ENCODE data around the gene SPAG16. TPM values are rescaled to one million over a fixed set of nuclear protein-coding genes. Genes with fewer than 3 reads are reported as not detected.
"Not testable (repeated sequence)": the region's sequence is repeated elsewhere in the genome, so short reads cannot be mapped to it uniquely, and the experiment has no call there.

SPAG16 gene
- polyA plus RNA-seq, 1 donor, result 53.7 TPM

- Histone ChIP-seq H3K9me3 (ENCODE audit: control insufficient read depth, low read depth, low read length) (peaks cover 3% of the 10 kb centered on the region), H3K27ac (ENCODE audit: low read length) (no peak overlapping the region), H3K27me3 (ENCODE audit: control insufficient read depth, insufficient read depth, low read length) (no peaks in the 10 kb centered on the region), H3K36me3 (ENCODE audit: control insufficient read depth, insufficient read depth, low read length) (no peaks in the 10 kb centered on the region), H3K4me1 (ENCODE audit: control insufficient read depth, insufficient read depth, low read length) (peaks cover 4% of the 10 kb centered on the region), H3K4me3 (ENCODE audit: low read length) (no peak overlapping the region)
- no peak for DNase-seq
- no CpG with 5 or more reads among the region's 2 CpGs for WGBS (ENCODE audit: insufficient coverage, low lambda C conversion rate)
Measured at GRCh38 chr2:213682276-213682675, 398.0 kb downstream of the SPAG16 start.

- H3K9me3 ChIP-seq (ENCODE audit: control insufficient read depth, low read depth, low read length), result no peaks in the 10 kb centered on the region
Measured at GRCh38 chr2:213688133-213688532, 403.9 kb downstream of the SPAG16 start.

GRCh38 chr2:213688825-213689224 is 404.6 kb downstream of the SPAG16 start:
- H3K27ac ChIP-seq (ENCODE audit: low read length); H3K36me3 ChIP-seq (ENCODE audit: control insufficient read depth, insufficient read depth, low read length); H3K27me3 ChIP-seq (ENCODE audit: control insufficient read depth, insufficient read depth, low read length); H3K4me1 ChIP-seq (ENCODE audit: control insufficient read depth, insufficient read depth, low read length); H3K4me3 ChIP-seq (ENCODE audit: low read length); DNase-seq; H3K9me3 ChIP-seq (ENCODE audit: control insufficient read depth, low read depth, low read length): not testable (repeated sequence)
- WGBS (ENCODE audit: insufficient coverage, low lambda C conversion rate), result no CpG with 5 or more reads among the region's 3 CpGs

More at GRCh38 chr2:213688133-213688532, 403.9 kb downstream of the SPAG16 start:
- H3K27me3 ChIP-seq (ENCODE audit: control insufficient read depth, insufficient read depth, low read length), result no peaks in the 10 kb centered on the region
- H3K36me3 ChIP-seq (ENCODE audit: control insufficient read depth, insufficient read depth, low read length), result no peaks in the 10 kb centered on the region
- no peak overlapping the region for H3K27ac ChIP-seq (ENCODE audit: low read length)
- H3K4me1 ChIP-seq (ENCODE audit: control insufficient read depth, insufficient read depth, low read length), result peaks cover 4% of the 10 kb centered on the region
- no peak for DNase-seq
- H3K4me3 ChIP-seq (ENCODE audit: low read length), result no peak overlapping the region

GRCh38 chr2:213689585-213689984 is 405.3 kb downstream of the SPAG16 start:
- Histone ChIP-seq H3K4me1 (ENCODE audit: control insufficient read depth, insufficient read depth, low read length) (peaks cover 4% of the 10 kb centered on the region), H3K36me3 (ENCODE audit: control insufficient read depth, insufficient read depth, low read length) (no peaks in the 10 kb centered on the region), H3K27ac (ENCODE audit: low read length) (no peak overlapping the region), H3K4me3 (ENCODE audit: low read length) (no peak overlapping the region), H3K9me3 (ENCODE audit: control insufficient read depth, low read depth, low read length) (no peaks in the 10 kb centered on the region), H3K27me3 (ENCODE audit: control insufficient read depth, insufficient read depth, low read length) (no peaks in the 10 kb centered on the region)
- no peak for DNase-seq
- no CpG with 5 or more reads among the region's 1 CpG for WGBS (ENCODE audit: insufficient coverage, low lambda C conversion rate)

- no peaks in the 10 kb centered on the region for H3K9me3 ChIP-seq (ENCODE audit: control insufficient read depth, low read depth, low read length)
- H3K27me3 ChIP-seq (ENCODE audit: control insufficient read depth, insufficient read depth, low read length), result no peaks in the 10 kb centered on the region
- H3K4me1 ChIP-seq (ENCODE audit: control insufficient read depth, insufficient read depth, low read length), result no peaks in the 10 kb centered on the region
- no peaks in the 10 kb centered on the region for H3K36me3 ChIP-seq (ENCODE audit: control insufficient read depth, insufficient read depth, low read length)
- H3K27ac ChIP-seq (ENCODE audit: low read length), result no peak overlapping the region
- H3K4me3 ChIP-seq (ENCODE audit: low read length), result no peak overlapping the region
- peak; percentile 3 to 36 for DNase-seq
Measured at GRCh38 chr2:213691351-213691750, 407.1 kb downstream of the SPAG16 start.

- H3K27ac ChIP-seq (ENCODE audit: low read length), result no peak overlapping the region
- H3K36me3 ChIP-seq (ENCODE audit: control insufficient read depth, insufficient read depth, low read length), result no peaks in the 10 kb centered on the region
- no peaks in the 10 kb centered on the region for H3K4me1 ChIP-seq (ENCODE audit: control insufficient read depth, insufficient read depth, low read length)
- H3K27me3 ChIP-seq (ENCODE audit: control insufficient read depth, insufficient read depth, low read length), result no peaks in the 10 kb centered on the region
- DNase-seq, result no peak
- H3K9me3 ChIP-seq (ENCODE audit: control insufficient read depth, low read depth, low read length), result peaks cover 3% of the 10 kb centered on the region
- no peak overlapping the region for H3K4me3 ChIP-seq (ENCODE audit: low read length)
Measured at GRCh38 chr2:213696442-213696841, 412.2 kb downstream of the SPAG16 start.

- not testable (repeated sequence) for H3K9me3 ChIP-seq (ENCODE audit: control insufficient read depth, low read depth, low read length); DNase-seq; H3K27me3 ChIP-seq (ENCODE audit: control insufficient read depth, insufficient read depth, low read length); H3K4me3 ChIP-seq (ENCODE audit: low read length); H3K36me3 ChIP-seq (ENCODE audit: control insufficient read depth, insufficient read depth, low read length); H3K4me1 ChIP-seq (ENCODE audit: control insufficient read depth, insufficient read depth, low read length); H3K27ac ChIP-seq (ENCODE audit: low read length)
- no CpG with 5 or more reads among the region's 18 CpGs for WGBS (ENCODE audit: insufficient coverage, low lambda C conversion rate)
Measured at GRCh38 chr2:213701365-213701764, 417.1 kb downstream of the SPAG16 start.

DNA sequence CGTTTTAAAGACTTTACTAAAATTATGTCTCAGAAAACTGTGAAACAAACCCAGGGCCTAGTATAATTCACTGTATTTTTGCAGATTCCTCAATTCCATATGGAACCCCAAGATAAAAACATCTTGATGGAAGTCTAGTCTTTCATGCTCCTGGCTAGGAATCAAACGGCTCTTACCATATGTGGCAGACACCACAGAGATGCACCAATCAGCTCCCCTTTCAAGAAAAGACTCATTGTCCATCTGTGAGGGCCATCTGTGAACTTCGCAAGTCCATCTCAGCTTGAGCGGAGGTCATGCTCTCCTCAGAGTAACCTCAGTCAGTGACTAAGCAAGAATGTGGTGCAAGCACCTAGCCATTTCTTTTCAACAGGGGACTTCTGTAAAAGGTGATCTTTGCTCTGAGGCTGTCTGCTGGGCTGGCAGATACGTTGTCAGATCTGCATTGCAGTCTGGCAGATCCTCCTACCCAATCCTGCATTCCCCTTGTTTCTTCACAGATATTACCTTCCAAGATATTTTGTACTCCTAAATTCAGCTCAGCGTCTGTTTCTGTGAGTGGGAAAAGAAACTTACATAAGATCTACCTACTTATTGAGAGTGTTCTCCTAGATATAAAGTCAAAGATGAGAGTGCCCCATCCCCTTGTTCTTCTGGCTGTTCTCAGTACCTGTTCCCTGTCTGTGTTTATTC is 419.3 kb downstream of the SPAG16 start:
- Histone ChIP-seq H3K4me3 (ENCODE audit: low read length) (no peak overlapping the region), H3K27me3 (ENCODE audit: control insufficient read depth, insufficient read depth, low read length) (no peaks in the 10 kb centered on the region), H3K27ac (ENCODE audit: low read length) (peak overlapping the region; percentile 14), H3K36me3 (ENCODE audit: control insufficient read depth, insufficient read depth, low read length) (no peaks in the 10 kb centered on the region), H3K4me1 (ENCODE audit: control insufficient read depth, insufficient read depth, low read length) (peaks cover 6% of the 10 kb centered on the region), H3K9me3 (ENCODE audit: control insufficient read depth, low read depth, low read length) (peaks cover 4% of the 10 kb centered on the region)
- no CpG with 5 or more reads among the region's 6 CpGs for WGBS (ENCODE audit: insufficient coverage, low lambda C conversion rate)
- peak; percentile 39 to 57 for DNase-seq

GRCh38 chr2:213710164-213710563 is 425.9 kb downstream of the SPAG16 start:
- H3K4me1 ChIP-seq (ENCODE audit: control insufficient read depth, insufficient read depth, low read length), result no peaks in the 10 kb centered on the region
- no peaks in the 10 kb centered on the region for H3K27me3 ChIP-seq (ENCODE audit: control insufficient read depth, insufficient read depth, low read length)
- WGBS (ENCODE audit: insufficient coverage, low lambda C conversion rate), result 100% methylated on average over 2 of the region's 6 CpGs
- no peaks in the 10 kb centered on the region for H3K36me3 ChIP-seq (ENCODE audit: control insufficient read depth, insufficient read depth, low read length)
- H3K9me3 ChIP-seq (ENCODE audit: control insufficient read depth, low read depth, low read length), result no peaks in the 10 kb centered on the region
- H3K4me3 ChIP-seq (ENCODE audit: low read length), result no peak overlapping the region
- no peak for DNase-seq
- no peak overlapping the region for H3K27ac ChIP-seq (ENCODE audit: low read length)

GRCh38 chr2:213718411-213718810 is 434.1 kb downstream of the SPAG16 start:
- DNase-seq; H3K27me3 ChIP-seq (ENCODE audit: control insufficient read depth, insufficient read depth, low read length); H3K36me3 ChIP-seq (ENCODE audit: control insufficient read depth, insufficient read depth, low read length); H3K27ac ChIP-seq (ENCODE audit: low read length); H3K4me3 ChIP-seq (ENCODE audit: low read length); H3K9me3 ChIP-seq (ENCODE audit: control insufficient read depth, low read depth, low read length); H3K4me1 ChIP-seq (ENCODE audit: control insufficient read depth, insufficient read depth, low read length): not testable (repeated sequence)
- no CpG with 5 or more reads among the region's 16 CpGs for WGBS (ENCODE audit: insufficient coverage, low lambda C conversion rate)

GRCh38 chr2:213722565-213722964 is 438.3 kb downstream of the SPAG16 start:
- H3K27ac ChIP-seq (ENCODE audit: low read length), result no peak overlapping the region
- no peaks in the 10 kb centered on the region for H3K36me3 ChIP-seq (ENCODE audit: control insufficient read depth, insufficient read depth, low read length)
- no CpG with 5 or more reads among the region's 1 CpG for WGBS (ENCODE audit: insufficient coverage, low lambda C conversion rate)
- H3K9me3 ChIP-seq (ENCODE audit: control insufficient read depth, low read depth, low read length), result peaks cover 2% of the 10 kb centered on the region
- no peaks in the 10 kb centered on the region for H3K4me1 ChIP-seq (ENCODE audit: control insufficient read depth, insufficient read depth, low read length)
- H3K4me3 ChIP-seq (ENCODE audit: low read length), result no peak overlapping the region
- no peak for DNase-seq
- no peaks in the 10 kb centered on the region for H3K27me3 ChIP-seq (ENCODE audit: control insufficient read depth, insufficient read depth, low read length)

All from large intestine (tissue), 3 donors.